ENCODE data around the gene RHOF. TPM values are rescaled to one million over a fixed set of nuclear protein-coding genes. Genes with fewer than 3 reads are reported as not detected.

The RHOF gene
- total and polyA plus RNA-seq, 2 of the 13 experiments (the other 11 are each of a cell fraction or from before 2014, with no cell fraction given), result 14.6 to 32.2 TPM

DNA sequence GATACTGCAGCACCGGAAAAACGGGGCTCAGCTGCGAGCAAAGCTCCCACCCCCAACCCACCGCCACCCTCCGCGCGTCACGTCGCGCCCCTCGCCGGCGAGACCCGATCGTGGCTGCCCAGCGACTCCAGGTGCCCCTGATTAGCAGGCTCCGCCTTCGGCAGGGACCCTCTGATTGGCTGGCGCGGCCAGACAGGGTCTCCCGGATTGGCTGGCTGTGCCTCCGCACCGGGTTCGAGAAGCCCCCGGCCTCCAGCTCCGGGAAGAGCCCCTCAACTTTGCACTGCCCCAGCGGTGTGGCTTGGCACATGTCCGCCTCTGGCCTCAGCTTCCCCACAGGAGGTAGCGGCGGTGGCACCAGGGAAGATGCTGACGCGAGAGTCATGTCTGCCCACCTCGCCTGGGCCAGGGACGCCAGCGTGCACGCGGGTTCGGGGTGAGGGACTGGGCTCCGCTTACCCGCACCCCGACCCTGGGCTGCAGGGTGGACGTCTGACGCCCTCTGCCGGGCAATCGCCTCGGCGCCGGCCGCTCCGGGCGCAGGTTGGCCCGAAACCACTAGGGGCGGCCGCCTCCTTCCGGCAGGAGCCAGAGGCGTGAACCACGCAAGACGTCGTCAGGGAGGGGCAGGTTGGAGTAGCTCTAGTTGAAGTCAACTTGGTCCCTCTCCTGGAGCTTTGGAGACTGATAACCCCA lies 498 bp upstream of the RHOF start (continued):
- TF ChIP-seq, protein P1, sequence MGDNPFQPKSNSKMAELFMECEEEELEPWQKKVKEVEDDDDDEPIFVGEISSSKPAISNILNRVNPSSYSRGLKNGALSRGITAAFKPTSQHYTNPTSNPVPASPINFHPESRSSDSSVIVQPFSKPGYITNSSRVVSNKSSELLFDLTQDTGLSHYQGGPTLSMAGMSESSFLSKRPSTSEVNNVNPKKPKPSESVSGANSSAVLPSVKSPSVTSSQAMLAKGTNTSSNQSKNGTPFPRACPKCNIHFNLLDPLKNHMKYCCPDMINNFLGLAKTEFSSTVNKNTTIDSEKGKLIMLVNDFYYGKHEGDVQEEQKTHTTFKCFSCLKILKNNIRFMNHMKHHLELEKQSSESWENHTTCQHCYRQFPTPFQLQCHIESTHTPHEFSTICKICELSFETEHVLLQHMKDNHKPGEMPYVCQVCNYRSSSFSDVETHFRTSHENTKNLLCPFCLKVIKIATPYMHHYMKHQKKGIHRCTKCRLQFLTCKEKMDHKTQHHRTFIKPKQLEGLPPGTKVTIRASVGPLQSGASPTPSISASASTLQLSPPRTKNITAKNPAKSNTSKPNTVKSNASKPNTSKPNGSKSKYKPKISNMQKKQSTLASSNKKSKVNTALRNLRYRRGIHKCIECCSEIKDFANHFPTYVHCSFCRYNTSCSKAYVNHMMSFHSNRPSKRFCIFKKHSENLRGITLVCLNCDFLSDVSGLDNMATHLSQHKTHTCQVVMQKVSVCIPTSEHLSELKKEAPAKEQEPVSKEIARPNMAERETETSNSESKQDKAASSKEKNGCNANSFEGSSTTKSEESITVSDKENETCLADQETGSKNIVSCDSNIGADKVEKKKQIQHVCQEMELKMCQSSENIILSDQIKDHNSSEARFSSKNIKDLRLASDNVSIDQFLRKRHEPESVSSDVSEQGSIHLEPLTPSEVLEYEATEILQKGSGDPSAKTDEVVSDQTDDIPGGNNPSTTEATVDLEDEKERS (CRISPR knock-in tag; IDR thresholded peaks at IDR 0.05), result no peak
- TF ChIP-seq, protein P2, sequence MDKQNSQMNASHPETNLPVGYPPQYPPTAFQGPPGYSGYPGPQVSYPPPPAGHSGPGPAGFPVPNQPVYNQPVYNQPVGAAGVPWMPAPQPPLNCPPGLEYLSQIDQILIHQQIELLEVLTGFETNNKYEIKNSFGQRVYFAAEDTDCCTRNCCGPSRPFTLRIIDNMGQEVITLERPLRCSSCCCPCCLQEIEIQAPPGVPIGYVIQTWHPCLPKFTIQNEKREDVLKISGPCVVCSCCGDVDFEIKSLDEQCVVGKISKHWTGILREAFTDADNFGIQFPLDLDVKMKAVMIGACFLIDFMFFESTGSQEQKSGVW (CRISPR knock-in tag; IDR thresholded peaks at IDR 0.05; ENCODE audit: borderline replicate concordance), result no peak
- TF ChIP-seq YEATS2 (CRISPR knock-in tag; IDR thresholded peaks at IDR 0.05; ENCODE audit: borderline replicate concordance), result peak; percentile 70
- TF ChIP-seq, protein P3, sequence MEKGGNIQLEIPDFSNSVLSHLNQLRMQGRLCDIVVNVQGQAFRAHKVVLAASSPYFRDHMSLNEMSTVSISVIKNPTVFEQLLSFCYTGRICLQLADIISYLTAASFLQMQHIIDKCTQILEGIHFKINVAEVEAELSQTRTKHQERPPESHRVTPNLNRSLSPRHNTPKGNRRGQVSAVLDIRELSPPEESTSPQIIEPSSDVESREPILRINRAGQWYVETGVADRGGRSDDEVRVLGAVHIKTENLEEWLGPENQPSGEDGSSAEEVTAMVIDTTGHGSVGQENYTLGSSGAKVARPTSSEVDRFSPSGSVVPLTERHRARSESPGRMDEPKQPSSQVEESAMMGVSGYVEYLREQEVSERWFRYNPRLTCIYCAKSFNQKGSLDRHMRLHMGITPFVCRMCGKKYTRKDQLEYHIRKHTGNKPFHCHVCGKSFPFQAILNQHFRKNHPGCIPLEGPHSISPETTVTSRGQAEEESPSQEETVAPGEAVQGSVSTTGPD (CRISPR knock-in tag; IDR thresholded peaks at IDR 0.05), result no peak
- no peak for TF ChIP-seq TCF12 (IDR thresholded peaks at IDR 0.05)
- TF ChIP-seq TCF12 (CRISPR knock-in tag; IDR thresholded peaks at IDR 0.05), result no peak
- TF ChIP-seq, protein P4, sequence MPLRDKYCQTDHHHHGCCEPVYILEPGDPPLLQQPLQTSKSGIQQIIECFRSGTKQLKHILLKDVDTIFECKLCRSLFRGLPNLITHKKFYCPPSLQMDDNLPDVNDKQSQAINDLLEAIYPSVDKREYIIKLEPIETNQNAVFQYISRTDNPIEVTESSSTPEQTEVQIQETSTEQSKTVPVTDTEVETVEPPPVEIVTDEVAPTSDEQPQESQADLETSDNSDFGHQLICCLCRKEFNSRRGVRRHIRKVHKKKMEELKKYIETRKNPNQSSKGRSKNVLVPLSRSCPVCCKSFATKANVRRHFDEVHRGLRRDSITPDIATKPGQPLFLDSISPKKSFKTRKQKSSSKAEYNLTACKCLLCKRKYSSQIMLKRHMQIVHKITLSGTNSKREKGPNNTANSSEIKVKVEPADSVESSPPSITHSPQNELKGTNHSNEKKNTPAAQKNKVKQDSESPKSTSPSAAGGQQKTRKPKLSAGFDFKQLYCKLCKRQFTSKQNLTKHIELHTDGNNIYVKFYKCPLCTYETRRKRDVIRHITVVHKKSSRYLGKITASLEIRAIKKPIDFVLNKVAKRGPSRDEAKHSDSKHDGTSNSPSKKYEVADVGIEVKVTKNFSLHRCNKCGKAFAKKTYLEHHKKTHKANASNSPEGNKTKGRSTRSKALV (CRISPR knock-in tag; IDR thresholded peaks at IDR 0.05), result peak; percentile 81
- TF ChIP-seq, protein P5, sequence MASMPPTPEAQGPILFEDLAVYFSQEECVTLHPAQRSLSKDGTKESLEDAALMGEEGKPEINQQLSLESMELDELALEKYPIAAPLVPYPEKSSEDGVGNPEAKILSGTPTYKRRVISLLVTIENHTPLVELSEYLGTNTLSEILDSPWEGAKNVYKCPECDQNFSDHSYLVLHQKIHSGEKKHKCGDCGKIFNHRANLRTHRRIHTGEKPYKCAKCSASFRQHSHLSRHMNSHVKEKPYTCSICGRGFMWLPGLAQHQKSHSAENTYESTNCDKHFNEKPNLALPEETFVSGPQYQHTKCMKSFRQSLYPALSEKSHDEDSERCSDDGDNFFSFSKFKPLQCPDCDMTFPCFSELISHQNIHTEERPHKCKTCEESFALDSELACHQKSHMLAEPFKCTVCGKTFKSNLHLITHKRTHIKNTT (CRISPR knock-in tag; IDR thresholded peaks at IDR 0.05), result no peak
- no peak for TF ChIP-seq ZNF782 (CRISPR knock-in tag; IDR thresholded peaks at IDR 0.05; ENCODE audit: borderline replicate concordance)
- TF ChIP-seq, protein P6, sequence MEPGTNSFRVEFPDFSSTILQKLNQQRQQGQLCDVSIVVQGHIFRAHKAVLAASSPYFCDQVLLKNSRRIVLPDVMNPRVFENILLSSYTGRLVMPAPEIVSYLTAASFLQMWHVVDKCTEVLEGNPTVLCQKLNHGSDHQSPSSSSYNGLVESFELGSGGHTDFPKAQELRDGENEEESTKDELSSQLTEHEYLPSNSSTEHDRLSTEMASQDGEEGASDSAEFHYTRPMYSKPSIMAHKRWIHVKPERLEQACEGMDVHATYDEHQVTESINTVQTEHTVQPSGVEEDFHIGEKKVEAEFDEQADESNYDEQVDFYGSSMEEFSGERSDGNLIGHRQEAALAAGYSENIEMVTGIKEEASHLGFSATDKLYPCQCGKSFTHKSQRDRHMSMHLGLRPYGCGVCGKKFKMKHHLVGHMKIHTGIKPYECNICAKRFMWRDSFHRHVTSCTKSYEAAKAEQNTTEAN (CRISPR knock-in tag; conservative IDR thresholded peaks at IDR 0.05), result peak; percentile 56; the same call in 1 of the 2 replicates
- TF ChIP-seq ARNT (IDR thresholded peaks at IDR 0.05), result no peak
- TF ChIP-seq ZSCAN12 (CRISPR knock-in tag; IDR thresholded peaks at IDR 0.05), result peak; percentile 78; the same call in 1 of the 2 replicates
- no peak; the same call in 1 of the 2 replicates for TF ChIP-seq ZNF563 (CRISPR knock-in tag; IDR thresholded peaks at IDR 0.05)
- TF ChIP-seq ZNF530 (CRISPR knock-in tag; IDR thresholded peaks at IDR 0.05; ENCODE audit: low read depth), result no peak
- peak; percentile 82 for TF ChIP-seq ZNF746 (CRISPR knock-in tag; IDR thresholded peaks at IDR 0.05)
- TF ChIP-seq ZNF143 (CRISPR knock-in tag; IDR thresholded peaks at IDR 0.05), result no peak; the same call in 1 of the 2 replicates
- TF ChIP-seq ZNF619 (CRISPR knock-in tag; IDR thresholded peaks at IDR 0.05), result no peak
- peak; percentile 65; the same call in 1 of the 2 replicates for TF ChIP-seq ZSCAN22 (CRISPR knock-in tag; IDR thresholded peaks at IDR 0.05)
- no peak for TF ChIP-seq MAFK (conservative IDR thresholded peaks at IDR 0.05 in 1 of 2, IDR thresholded peaks at IDR 0.05 in 1 of 2; ENCODE audit: low read length in 2 of 2)
- no peak for TF ChIP-seq SP1 (IDR thresholded peaks at IDR 0.05)
- TF ChIP-seq SP1 (CRISPR knock-in tag; IDR thresholded peaks at IDR 0.05), result peak; percentile 54

All from HepG2 (cell line).